ENCODE results near the gene DNASE1L1.

DNASE1L1 gene

DNA sequence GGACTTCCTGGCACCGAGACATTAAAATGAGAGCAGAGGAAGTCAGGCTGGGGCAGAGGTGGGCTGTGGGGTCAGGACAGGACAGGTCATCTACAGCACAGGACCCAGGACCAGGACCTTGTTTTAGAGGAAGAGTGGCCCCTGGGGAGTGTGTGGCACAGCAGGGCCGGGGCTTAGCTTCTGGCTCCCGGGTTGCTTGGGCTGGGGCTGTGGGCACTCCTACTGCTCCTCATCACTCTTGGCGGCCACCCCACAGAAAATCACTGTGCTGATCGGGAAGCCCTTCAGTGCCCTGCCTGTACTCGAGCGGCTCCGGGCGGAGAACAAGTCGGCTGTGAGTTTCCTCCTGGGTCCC is 11.3 kb upstream of the DNASE1L1 start (continued):
- TF ChIP-seq GLI2 (tag by site-specific recombination; IDR thresholded peaks at IDR 0.05; ENCODE audit: borderline replicate concordance, low read depth), result no peak

DNA sequence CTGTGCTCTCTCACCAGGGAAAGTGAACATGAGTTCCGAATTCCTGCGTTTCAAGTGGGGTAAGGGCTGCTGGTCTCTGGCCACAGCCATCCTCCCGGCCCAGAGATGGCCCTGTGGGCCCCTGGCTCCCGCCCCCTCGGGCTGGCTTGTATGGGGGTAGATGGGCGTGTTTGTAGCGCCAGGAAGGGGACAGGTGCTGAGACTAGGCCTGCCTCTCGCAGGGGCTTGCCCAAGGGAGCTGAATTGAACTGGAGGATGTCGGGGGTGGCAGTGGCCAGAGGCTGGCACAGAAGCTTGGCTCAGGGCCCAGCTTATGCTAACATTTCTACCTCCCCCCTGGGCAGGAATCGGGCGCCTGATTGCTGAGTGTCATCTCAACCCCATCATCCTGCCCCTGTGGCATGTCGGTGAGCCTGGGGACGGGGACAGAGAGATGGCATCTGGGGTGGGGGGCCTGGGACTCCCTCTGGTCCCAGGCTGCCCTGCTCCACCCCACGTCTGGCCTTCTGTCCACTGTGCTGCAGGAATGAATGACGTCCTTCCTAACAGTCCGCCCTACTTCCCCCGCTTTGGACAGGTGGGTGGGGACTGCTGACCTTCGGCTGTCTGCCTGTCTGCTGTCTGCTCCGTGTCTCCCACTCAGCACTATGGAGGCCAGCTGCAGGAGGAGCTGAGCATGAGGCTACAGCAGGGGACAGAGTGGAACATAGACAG is 10.8 kb upstream of the DNASE1L1 start:
- no peak overlapping the region for H3K27ac ChIP-seq (ENCODE audit: extremely low read depth, low read depth, low read length)

DNA sequence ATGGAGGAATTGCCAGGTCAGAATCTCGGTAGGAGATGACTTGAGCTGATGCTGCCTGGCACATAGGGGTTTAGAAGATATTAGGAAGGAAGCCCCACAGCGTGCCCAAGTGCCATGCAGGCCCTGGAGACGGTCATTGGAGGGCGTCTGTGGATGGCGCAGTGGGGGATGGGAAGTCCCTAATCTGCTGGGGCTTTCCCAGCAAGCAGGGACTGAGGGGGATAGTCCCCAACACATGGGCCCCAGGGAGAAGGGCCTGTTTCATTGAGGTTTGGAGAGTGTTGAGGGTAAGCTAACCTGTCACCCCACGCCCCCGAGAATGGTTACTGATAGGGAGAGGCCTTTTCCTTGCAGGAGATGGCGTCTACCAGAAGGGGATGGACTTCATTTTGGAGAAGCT is 10.1 kb upstream of the DNASE1L1 start:
- ChIA-PET POLR2A (no interaction called here), CTCF (interaction anchor here (1.3 kb wide), 1 partner anchor 21 kb away, joined by 4 read pairs; the partner anchor contains the start of gene RPL10)
- Histone ChIP-seq H3K36me3 (ENCODE audit: control insufficient read depth in 2 of 2, insufficient read depth in 1 of 2, low read length in 2 of 2) (peaks cover 4 to 5% of the 10 kb centered on the region in 2 experiments; a peak in 2 of 3 replicates), H3K27ac (ENCODE audit: extremely low read depth, low read depth, low read length) (no peak overlapping the region), H3K4me3 (ENCODE audit: low read depth, low read length) (no peak overlapping the region), H3K4me1 (ENCODE audit: control insufficient read depth, insufficient read depth, low read length) (no peaks in the 10 kb centered on the region), H3K9me3 (ENCODE audit: control insufficient read depth, insufficient read depth, low read depth, low read length) (no peaks in the 10 kb centered on the region)
- TF ChIP-seq, protein P1, sequence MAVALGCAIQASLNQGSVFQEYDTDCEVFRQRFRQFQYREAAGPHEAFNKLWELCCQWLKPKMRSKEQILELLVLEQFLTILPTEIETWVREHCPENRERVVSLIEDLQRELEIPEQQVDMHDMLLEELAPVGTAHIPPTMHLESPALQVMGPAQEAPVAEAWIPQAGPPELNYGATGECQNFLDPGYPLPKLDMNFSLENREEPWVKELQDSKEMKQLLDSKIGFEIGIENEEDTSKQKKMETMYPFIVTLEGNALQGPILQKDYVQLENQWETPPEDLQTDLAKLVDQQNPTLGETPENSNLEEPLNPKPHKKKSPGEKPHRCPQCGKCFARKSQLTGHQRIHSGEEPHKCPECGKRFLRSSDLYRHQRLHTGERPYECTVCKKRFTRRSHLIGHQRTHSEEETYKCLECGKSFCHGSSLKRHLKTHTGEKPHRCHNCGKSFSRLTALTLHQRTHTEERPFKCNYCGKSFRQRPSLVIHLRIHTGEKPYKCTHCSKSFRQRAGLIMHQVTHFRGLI (tag by site-specific recombination; IDR thresholded peaks at IDR 0.05), result no peak
- TF ChIP-seq ZNF747 (tag by site-specific recombination; IDR thresholded peaks at IDR 0.05) (no peak), MYNN (tag by site-specific recombination; IDR thresholded peaks at IDR 0.05; ENCODE audit: borderline replicate concordance) (no peak), ZNF266 (tag by site-specific recombination; IDR thresholded peaks at IDR 0.05; ENCODE audit: low read depth) (no peak)

More for the DNA sequence above, 10.8 kb upstream of the DNASE1L1 start:
- Histone ChIP-seq H3K9me3 (ENCODE audit: control insufficient read depth, insufficient read depth, low read depth, low read length) (no peaks in the 10 kb centered on the region), H3K4me3 (ENCODE audit: low read depth, low read length) (no peak overlapping the region), H3K4me1 (ENCODE audit: control insufficient read depth, insufficient read depth, low read length) (no peaks in the 10 kb centered on the region), H3K36me3 (ENCODE audit: control insufficient read depth in 2 of 2, insufficient read depth in 1 of 2, low read length in 2 of 2) (peaks cover 4% of the 10 kb centered on the region in 2 experiments; a peak in 2 of 3 replicates)
- TF ChIP-seq ZNF341 (tag by site-specific recombination; IDR thresholded peaks at IDR 0.05; ENCODE audit: low read depth) (peak; percentile 16; the same call in 1 of the 2 replicates), ZNF561 (tag by site-specific recombination; IDR thresholded peaks at IDR 0.05; ENCODE audit: borderline replicate concordance) (no peak)
- ChIA-PET CTCF (interaction anchor here (1.3 kb wide), 1 partner anchor 22 kb away, joined by 4 read pairs; the partner anchor contains the start of gene RPL10), POLR2A (no interaction called here)

DNA sequence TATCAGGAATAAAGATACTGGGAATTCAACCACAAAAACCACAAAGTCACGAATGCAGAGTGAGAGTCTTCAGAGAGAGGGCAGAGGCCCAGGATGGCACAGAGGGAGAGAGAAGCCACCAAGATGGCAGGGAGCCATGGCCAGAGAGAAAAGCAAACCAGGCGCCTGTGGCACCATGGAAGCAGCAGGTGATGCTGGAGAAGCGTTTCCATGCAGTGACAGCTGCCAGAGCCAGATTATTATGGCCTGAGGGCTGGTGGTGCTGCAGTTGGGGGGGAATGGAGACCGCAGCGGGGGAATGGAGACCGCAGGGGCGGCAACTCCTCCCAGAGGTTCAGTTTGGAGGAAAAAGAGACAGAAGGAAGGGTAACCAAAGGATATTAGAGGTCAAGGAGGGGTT is 8.1 kb upstream of the DNASE1L1 start:
- POLR2A ChIA-PET, result interaction anchor here (0.6 to 0.7 kb wide), 3 partner anchors 15 to 52 kb away, joined by 3 to 4 read pairs (median 3); no protein-coding TSS in a partner anchor

DNA sequence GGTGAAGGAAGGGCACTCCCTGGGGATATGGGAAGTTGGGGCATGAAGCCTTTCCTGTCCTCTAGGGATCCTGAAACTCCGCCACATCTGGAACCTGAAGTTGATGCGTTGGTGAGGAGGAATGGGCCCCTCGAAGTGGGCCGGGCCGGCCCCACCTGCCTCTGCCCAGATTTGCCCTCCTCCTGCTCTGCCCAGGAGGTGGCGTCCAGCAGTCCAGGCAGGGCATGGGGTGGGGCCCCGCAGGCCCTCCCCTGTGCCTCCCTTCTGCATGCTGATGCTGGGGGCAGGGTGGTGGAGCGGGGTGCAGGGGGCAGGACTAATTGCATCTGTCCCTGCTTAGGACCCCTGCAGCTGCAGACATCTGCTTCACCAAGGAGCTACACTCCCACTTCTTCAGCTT is 4.1 kb upstream of the DNASE1L1 start:
- Histone ChIP-seq H3K36me3 (ENCODE audit: control insufficient read depth in 2 of 2, insufficient read depth in 1 of 2, low read length in 2 of 2) (peaks cover 5 to 16% of the 10 kb centered on the region in 2 experiments; a peak in 2 of 3 replicates), H3K4me3 (ENCODE audit: low read depth, low read length) (no peak overlapping the region), H3K4me1 (ENCODE audit: control insufficient read depth, insufficient read depth, low read length) (no peaks in the 10 kb centered on the region; the same call in 1 of the 2 replicates), H3K27ac (ENCODE audit: extremely low read depth, low read depth, low read length) (no peak overlapping the region), H3K9me3 (ENCODE audit: control insufficient read depth, insufficient read depth, low read depth, low read length) (no peaks in the 10 kb centered on the region)
- ChIA-PET CTCF (interaction anchor here (0.7 kb wide), 1 partner anchor 14 kb away, joined by 3 read pairs; no protein-coding TSS in a partner anchor), POLR2A (no interaction called here)
- TF ChIP-seq ZNF785 (tag by site-specific recombination; IDR thresholded peaks at IDR 0.05) (no peak), GLIS2 (tag by site-specific recombination; IDR thresholded peaks at IDR 0.05) (peak; percentile 9; the same call in 1 of the 2 replicates)

More for the DNA sequence above, 8.1 kb upstream of the DNASE1L1 start:
- CTCF ChIA-PET, result interaction anchor here (0.6 kb wide), 1 partner anchor 107 kb away, joined by 3 read pairs; no protein-coding TSS in a partner anchor
- Histone ChIP-seq H3K4me3 (ENCODE audit: low read depth, low read length) (no peak overlapping the region), H3K9me3 (ENCODE audit: control insufficient read depth, insufficient read depth, low read depth, low read length) (no peaks in the 10 kb centered on the region), H3K36me3 (ENCODE audit: control insufficient read depth in 2 of 2, insufficient read depth in 1 of 2, low read length in 2 of 2) (peaks cover 5 to 12% of the 10 kb centered on the region in 2 experiments; a peak in 2 of 3 replicates), H3K27ac (ENCODE audit: extremely low read depth, low read depth, low read length) (no peak overlapping the region), H3K4me1 (ENCODE audit: control insufficient read depth, insufficient read depth, low read length) (no peaks in the 10 kb centered on the region)
- TF ChIP-seq, protein P2, sequence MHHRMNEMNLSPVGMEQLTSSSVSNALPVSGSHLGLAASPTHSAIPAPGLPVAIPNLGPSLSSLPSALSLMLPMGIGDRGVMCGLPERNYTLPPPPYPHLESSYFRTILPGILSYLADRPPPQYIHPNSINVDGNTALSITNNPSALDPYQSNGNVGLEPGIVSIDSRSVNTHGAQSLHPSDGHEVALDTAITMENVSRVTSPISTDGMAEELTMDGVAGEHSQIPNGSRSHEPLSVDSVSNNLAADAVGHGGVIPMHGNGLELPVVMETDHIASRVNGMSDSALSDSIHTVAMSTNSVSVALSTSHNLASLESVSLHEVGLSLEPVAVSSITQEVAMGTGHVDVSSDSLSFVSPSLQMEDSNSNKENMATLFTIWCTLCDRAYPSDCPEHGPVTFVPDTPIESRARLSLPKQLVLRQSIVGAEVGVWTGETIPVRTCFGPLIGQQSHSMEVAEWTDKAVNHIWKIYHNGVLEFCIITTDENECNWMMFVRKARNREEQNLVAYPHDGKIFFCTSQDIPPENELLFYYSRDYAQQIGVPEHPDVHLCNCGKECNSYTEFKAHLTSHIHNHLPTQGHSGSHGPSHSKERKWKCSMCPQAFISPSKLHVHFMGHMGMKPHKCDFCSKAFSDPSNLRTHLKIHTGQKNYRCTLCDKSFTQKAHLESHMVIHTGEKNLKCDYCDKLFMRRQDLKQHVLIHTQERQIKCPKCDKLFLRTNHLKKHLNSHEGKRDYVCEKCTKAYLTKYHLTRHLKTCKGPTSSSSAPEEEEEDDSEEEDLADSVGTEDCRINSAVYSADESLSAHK (tag by site-specific recombination; IDR thresholded peaks at IDR 0.05), result peak; percentile 93
- TF ChIP-seq ZNF19 (tag by site-specific recombination; IDR thresholded peaks at IDR 0.05; ENCODE audit: low read depth), result no peak

Measured in HEK293 (cell line).